Liver (tissue), 9 donors: ENCODE measurements around the gene OR4K14. TPM values are rescaled to one million over a fixed set of nuclear protein-coding genes. Genes with fewer than 3 reads are reported as not detected.

Experiments
- DNase-seq: peaks from one replicate; pipeline ENCODE4 v3.0.0-alpha.2; 2017; ENCODE audit warnings: low spot score
- H3K27ac ChIP-seq, 2 donors: one replicate each; pipeline ENCODE4 v1.7.0; 2013; ENCODE audit warnings: inconsistent platforms in 2 of 2, low read length in 2 of 2, control low read depth in 1 of 2, low read depth in 1 of 2, mild to moderate bottlenecking in 1 of 2
- H3K27me3 ChIP-seq, 4 donors: one replicate each; pipeline versions ENCODE4 v1.6.1 to v1.7.0; 2013; ENCODE audit warnings: low read length in 3 of 4, inconsistent platforms in 1 of 4, mild to moderate bottlenecking in 1 of 4, moderate library complexity in 1 of 4; ENCODE audit not compliant: control insufficient read depth in 4 of 4, insufficient read depth in 4 of 4
- H3K36me3 ChIP-seq, 4 donors: one replicate each; pipeline versions ENCODE4 v1.6.1 to v1.7.0; 2013; ENCODE audit warnings: low read length in 3 of 4, mild to moderate bottlenecking in 3 of 4, low read depth in 1 of 4, moderate library complexity in 1 of 4; ENCODE audit not compliant: control insufficient read depth in 4 of 4, insufficient read depth in 3 of 4
- H3K4me1 ChIP-seq, 4 donors: one replicate each; pipeline versions ENCODE4 v1.6.1 to v1.7.0; 2013; ENCODE audit warnings: low read length in 3 of 4, mild to moderate bottlenecking in 3 of 4, moderate library complexity in 1 of 4; ENCODE audit not compliant: control insufficient read depth in 4 of 4, insufficient read depth in 4 of 4
- H3K4me3 ChIP-seq, 3 donors: one replicate each; pipeline versions ENCODE4 v1.6.1 to v1.7.0; 2013; ENCODE audit warnings: low read length in 3 of 3, control low read depth in 1 of 3, low read depth in 1 of 3, mild to moderate bottlenecking in 1 of 3
- H3K9ac ChIP-seq, 2 donors: one replicate each; pipeline ENCODE4 v1.7.0; 2013; ENCODE audit warnings: low read length in 2 of 2, mild to moderate bottlenecking in 2 of 2, moderate library complexity in 2 of 2, control low read depth in 1 of 2, low read depth in 1 of 2
- H3K9me3 ChIP-seq, 4 donors: one replicate each; pipeline versions ENCODE4 v1.6.1 to v1.7.0; 2013; ENCODE audit warnings: low read length in 3 of 4; ENCODE audit not compliant: control insufficient read depth in 4 of 4
- CTCF ChIP-seq: fragments of 150-350 bp; IDR thresholded peaks from 2 replicates; pipeline ENCODE4 v1.5.1; 2017; ENCODE audit warnings: improper control_type of control experiment, low read depth, low read length; ENCODE audit not compliant: missing input control
- EGR1 ChIP-seq, 2 donors: IDR thresholded peaks; 2 replicates each; pipeline ENCODE4 v1.6.1; 2016 to 2018; ENCODE audit warnings: antibody characterized with exemption in 2 of 2, low read depth in 2 of 2
- FOXA1 ChIP-seq: IDR thresholded peaks from 2 replicates; pipeline ENCODE4 v1.6.1; 2016; ENCODE audit warnings: antibody characterized with exemption
- FOXA2 ChIP-seq: IDR thresholded peaks from 2 replicates; pipeline ENCODE4 v1.6.1; 2016; ENCODE audit warnings: antibody characterized with exemption
- GABPA ChIP-seq, 2 donors: IDR thresholded peaks in 1 of 2; conservative IDR thresholded peaks in 1 of 2; 2 replicates each; pipeline ENCODE4 v1.6.1; 2016; ENCODE audit warnings: antibody characterized with exemption in 2 of 2, mild to moderate bottlenecking in 1 of 2, moderate library complexity in 1 of 2
- HNF4A ChIP-seq, 2 donors: conservative IDR thresholded peaks; 2 replicates each; pipeline ENCODE4 v1.6.1; 2016; ENCODE audit warnings: antibody characterized with exemption in 2 of 2, mild to moderate bottlenecking in 2 of 2
- HNF4G ChIP-seq: IDR thresholded peaks from 2 replicates; pipeline ENCODE4 v1.6.1; 2016; ENCODE audit warnings: antibody characterized with exemption
- JUND ChIP-seq, 2 donors: IDR thresholded peaks; 2 replicates each; pipeline ENCODE4 v1.6.1; 2016; ENCODE audit warnings: antibody characterized with exemption in 2 of 2
- NR2F2 ChIP-seq: IDR thresholded peaks from 2 replicates; pipeline ENCODE4 v1.6.1; 2016; ENCODE audit warnings: antibody characterized with exemption
- RAD21 ChIP-seq, 2 donors: IDR thresholded peaks; 2 replicates each; pipeline ENCODE4 v1.6.1; 2016; ENCODE audit warnings: antibody characterized with exemption in 2 of 2, mild to moderate bottlenecking in 2 of 2
- REST ChIP-seq: IDR thresholded peaks from 2 replicates; pipeline ENCODE4 v1.6.1; 2016; ENCODE audit warnings: antibody characterized with exemption, mild to moderate bottlenecking
- RXRA ChIP-seq, 2 donors: IDR thresholded peaks; 2 replicates each; pipeline ENCODE4 v1.6.1; 2017 to 2018; ENCODE audit warnings: antibody characterized with exemption in 2 of 2, mild to moderate bottlenecking in 1 of 2
- SP1 ChIP-seq: IDR thresholded peaks from 2 replicates; pipeline ENCODE4 v1.6.1; 2018; ENCODE audit warnings: antibody characterized with exemption, mild to moderate bottlenecking
- TAF1 ChIP-seq: conservative IDR thresholded peaks from 2 replicates; pipeline ENCODE4 v1.6.1; 2016; ENCODE audit warnings: antibody characterized with exemption, mild to moderate bottlenecking
- YY1 ChIP-seq: IDR thresholded peaks from 2 replicates; pipeline ENCODE4 v1.6.1; 2016; ENCODE audit warnings: antibody characterized with exemption, mild to moderate bottlenecking
- WGBS: extraction: QIAGEN DNeasy Blood & Tissue Kit; methylation state at CpG from one replicate; pipeline ENCODE4 v1.1.7; 2013; 5-methylcytosine and 5-hydroxymethylcytosine counted together
- polyA plus RNA-seq, 2 donors: library from polyadenylated mRNA; stranded (reverse) in 1 of 2; unstranded in 1 of 2; fragments of 200-250 nt in 1 of 2; fragments of >200 nt in 1 of 2; fragmentation: Nextera tagmentation in 1 of 2; extraction: Ambion mirVana in 1 of 2; gene quantifications; one replicate each; pipeline versions ENCODE4 v1.2.1 to v1.2.3, GENCODE V29; 2013 to 2015
- total RNA-seq, 2 donors: library from RNA; depleted of rRNA; stranded (reverse); fragments of >200 nt; gene quantifications; one replicate each; pipeline ENCODE4 v1.2.3, GENCODE V29; 2014
- TF ChIP-seq, protein P1 (sequence below): IDR thresholded peaks from 2 replicates; pipeline ENCODE4 v1.6.1; 2016; ENCODE audit warnings: antibody characterized with exemption
- TF ChIP-seq, protein P2 (sequence below): IDR thresholded peaks from 2 replicates; pipeline ENCODE4 v1.6.1; 2016; ENCODE audit warnings: antibody characterized with exemption
- TF ChIP-seq, protein P3 (sequence below): IDR thresholded peaks from 2 replicates; pipeline ENCODE4 v1.6.1; 2016; ENCODE audit warnings: antibody characterized with exemption
- donor health status: healthy.
- donor health status: healthy.
- donor health status: healthy.
- donor health status: healthy.
- donor health status: healthy.

The OR4K14 gene
- total and polyA plus RNA-seq, 4 donors = not detected

DNA sequence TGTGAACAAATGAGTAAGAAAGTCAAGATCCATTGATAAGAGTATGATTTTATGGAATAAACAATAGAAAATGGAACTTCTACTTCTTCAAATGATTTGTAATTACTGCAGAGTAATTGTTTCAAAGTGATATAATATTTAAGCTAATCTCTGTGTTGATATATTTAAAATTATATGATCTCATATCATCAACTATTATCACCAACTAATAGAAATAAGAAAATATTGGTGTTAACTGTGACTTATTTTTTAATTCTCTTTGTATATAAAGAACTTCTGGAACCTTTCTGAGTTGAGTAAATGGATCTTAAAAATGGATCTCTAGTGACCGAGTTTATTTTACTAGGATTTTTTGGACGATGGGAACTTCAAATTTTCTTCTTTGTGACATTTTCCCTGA lies 40.6 kb upstream of the OR4K14 start, which contains the start of gene OR4L1 (continued):
- TF ChIP-seq, protein P1, sequence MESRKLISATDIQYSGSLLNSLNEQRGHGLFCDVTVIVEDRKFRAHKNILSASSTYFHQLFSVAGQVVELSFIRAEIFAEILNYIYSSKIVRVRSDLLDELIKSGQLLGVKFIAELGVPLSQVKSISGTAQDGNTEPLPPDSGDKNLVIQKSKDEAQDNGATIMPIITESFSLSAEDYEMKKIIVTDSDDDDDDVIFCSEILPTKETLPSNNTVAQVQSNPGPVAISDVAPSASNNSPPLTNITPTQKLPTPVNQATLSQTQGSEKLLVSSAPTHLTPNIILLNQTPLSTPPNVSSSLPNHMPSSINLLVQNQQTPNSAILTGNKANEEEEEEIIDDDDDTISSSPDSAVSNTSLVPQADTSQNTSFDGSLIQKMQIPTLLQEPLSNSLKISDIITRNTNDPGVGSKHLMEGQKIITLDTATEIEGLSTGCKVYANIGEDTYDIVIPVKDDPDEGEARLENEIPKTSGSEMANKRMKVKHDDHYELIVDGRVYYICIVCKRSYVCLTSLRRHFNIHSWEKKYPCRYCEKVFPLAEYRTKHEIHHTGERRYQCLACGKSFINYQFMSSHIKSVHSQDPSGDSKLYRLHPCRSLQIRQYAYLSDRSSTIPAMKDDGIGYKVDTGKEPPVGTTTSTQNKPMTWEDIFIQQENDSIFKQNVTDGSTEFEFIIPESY = no peak
- TF ChIP-seq GABPA (IDR thresholded peaks at IDR 0.05 in 1 of 2, conservative IDR thresholded peaks at IDR 0.05 in 1 of 2) (no peak), FOXA1 (no peak)

DNA sequence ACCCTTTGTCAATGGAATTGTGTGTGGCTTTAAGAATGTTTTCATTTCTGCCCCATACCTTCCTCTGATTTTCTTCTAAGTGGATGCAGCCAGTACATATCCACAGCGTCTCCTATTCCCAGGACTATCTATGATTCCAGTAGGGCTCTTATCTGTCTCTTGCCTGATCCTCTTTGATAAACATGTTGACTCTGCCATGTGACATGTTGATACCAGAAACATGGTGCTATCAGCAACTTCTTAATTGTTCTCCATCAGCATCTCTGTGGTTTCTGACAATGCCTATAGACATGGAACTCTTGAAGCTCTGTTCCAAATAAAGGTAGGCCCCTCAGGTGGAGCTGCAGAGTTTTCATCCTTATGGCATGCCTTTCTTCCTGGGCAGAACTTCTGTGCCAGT lies 29.1 kb upstream of the OR4K14 start:
- no peak for DNase-seq
- H3K4me1 ChIP-seq = no peaks in the 10 kb centered on the region
- TF ChIP-seq REST = no peak
- no peak for TF ChIP-seq HNF4G
- TF ChIP-seq GABPA (IDR thresholded peaks at IDR 0.05 in 1 of 2, conservative IDR thresholded peaks at IDR 0.05 in 1 of 2) = no peak
- TF ChIP-seq RXRA (IDR thresholded peaks at IDR 0.05) = no peak
- TF ChIP-seq SP1 = no peak
- no peak for TF ChIP-seq FOXA1
- no peak for TF ChIP-seq JUND (IDR thresholded peaks at IDR 0.05)
- TF ChIP-seq RAD21 (IDR thresholded peaks at IDR 0.05) = no peak
- no peak for TF ChIP-seq YY1
- no peak for TF ChIP-seq HNF4A (conservative IDR thresholded peaks at IDR 0.05)
- TF ChIP-seq, protein P2, sequence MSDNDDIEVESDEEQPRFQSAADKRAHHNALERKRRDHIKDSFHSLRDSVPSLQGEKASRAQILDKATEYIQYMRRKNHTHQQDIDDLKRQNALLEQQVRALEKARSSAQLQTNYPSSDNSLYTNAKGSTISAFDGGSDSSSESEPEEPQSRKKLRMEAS = no peak
- no peak for TF ChIP-seq TAF1
- TF ChIP-seq NR2F2 = no peak
- TF ChIP-seq CTCF = no peak
- no peak for TF ChIP-seq FOXA2
- no peak for TF ChIP-seq EGR1 (IDR thresholded peaks at IDR 0.05; ENCODE audit: low read depth in 2 of 2)
- TF ChIP-seq, protein P1 = no peak
- TF ChIP-seq, protein P3, sequence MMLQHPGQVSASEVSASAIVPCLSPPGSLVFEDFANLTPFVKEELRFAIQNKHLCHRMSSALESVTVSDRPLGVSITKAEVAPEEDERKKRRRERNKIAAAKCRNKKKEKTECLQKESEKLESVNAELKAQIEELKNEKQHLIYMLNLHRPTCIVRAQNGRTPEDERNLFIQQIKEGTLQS = no peak
- no peaks in the 10 kb centered on the region for H3K9me3 ChIP-seq
- H3K36me3 ChIP-seq = no peaks in the 10 kb centered on the region
- no peak overlapping the region for H3K4me3 ChIP-seq
- WGBS = 46% methylated on average over 1 of the region's 1 CpG
- no peak overlapping the region for H3K9ac ChIP-seq
- no peak overlapping the region for H3K27ac ChIP-seq
- no peaks in the 10 kb centered on the region for H3K27me3 ChIP-seq
